Activated CD4-positive, alpha-beta T cell treated with anti-CD3 and anti-CD28 coated beads for 36 hours (primary cell): ENCODE data around the gene ARRB2. TPM values are rescaled to one million over a fixed set of nuclear protein-coding genes. Genes with fewer than 3 reads are reported as not detected.

Experiments
- ATAC-seq: fragments of 200-7000 bp; cut with Tn5 transposase; one replicate; pipeline ENCODE4 v1.10.0; 2021; ENCODE audit warnings: mild to moderate bottlenecking, moderate library complexity
- CTCF ChIA-PET: fragments of 350-600 bp; sonication (Branson Sonifier 250); formaldehyde crosslinking; loops from one replicate; lab custom pipeline; 2021; ENCODE audit warnings: antibody characterized with exemption; lab: Charles Lee
- POLR2A ChIA-PET: fragments of 350-600 bp; sonication (Branson Sonifier 250); formaldehyde crosslinking; loops from one replicate; lab custom pipeline; 2021; ENCODE audit warnings: antibody characterized with exemption, inconsistent platforms; lab: Charles Lee
- DNase-seq: peaks from one replicate; pipeline ENCODE4 v3.0.0-alpha.2; 2020
- H3K27ac Mint-ChIP-seq: one replicate; pipeline ENCODE4 v1.8.0; 2021; ENCODE audit warnings: mixed read lengths
- H3K27me3 Mint-ChIP-seq: one replicate; pipeline ENCODE4 v1.8.0; 2021; ENCODE audit warnings: mixed read lengths
- H3K36me3 Mint-ChIP-seq: one replicate; pipeline ENCODE4 v1.8.0; 2021; ENCODE audit warnings: low read depth, mixed read lengths
- H3K4me1 Mint-ChIP-seq: one replicate; pipeline ENCODE4 v1.8.0; 2021; ENCODE audit warnings: mixed read lengths
- H3K4me3 Mint-ChIP-seq: one replicate; pipeline ENCODE4 v1.8.0; 2021; ENCODE audit warnings: mild to moderate bottlenecking, moderate library complexity, mixed read lengths
- H3K9me3 Mint-ChIP-seq: one replicate; pipeline ENCODE4 v1.8.0; 2021; ENCODE audit warnings: low read depth, mixed read lengths
- intact Hi-C, 2 experiments: fragments of 100-400 bp; cut with DNase I in 1 of 2; cut with micrococcal nuclease in 1 of 2; formaldehyde crosslinking; loops; one replicate each; pipeline versions ENCODE4 v1.14.2 to v1.15.1; 2022 to 2024; cut with DNase I, micrococcal nuclease
- total RNA-seq, 2 experiments: library from RNA; stranded (reverse); gene quantifications; one replicate each; pipeline ENCODE4 v1.2.3, GENCODE V29; 2021

The ARRB2 gene
- total RNA-seq, 2 experiments from 2014 or later: 168 to 175 TPM

DNA sequence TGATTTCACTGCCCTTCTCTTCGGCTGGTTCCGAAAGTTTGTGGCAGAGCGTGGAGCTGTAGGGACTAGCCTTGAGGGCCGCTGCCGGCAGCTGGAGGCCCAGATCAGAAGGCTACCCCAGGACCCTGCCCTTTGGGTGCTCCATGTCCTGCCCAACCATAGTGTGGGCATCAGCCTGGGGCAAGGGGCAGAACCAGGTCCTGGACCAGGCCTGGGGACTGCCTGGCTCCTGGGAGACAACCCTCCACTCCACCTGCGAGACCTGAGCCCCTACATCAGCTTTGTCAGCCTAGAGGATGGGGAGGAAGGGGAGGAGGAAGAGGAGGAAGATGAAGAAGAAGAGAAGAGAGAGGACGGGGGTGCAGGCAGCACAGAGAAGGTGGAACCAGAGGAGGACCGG is 30.2 kb downstream of the ARRB2 start:
- Mint-ChIP-seq H3K27me3 (peaks cover 27% of the 10 kb centered on the region), H3K36me3 (no peaks in the 10 kb centered on the region), H3K27ac (no peak overlapping the region), H3K4me1 (peaks cover 28% of the 10 kb centered on the region), H3K9me3 (no peaks in the 10 kb centered on the region), H3K4me3 (peak overlapping the region; percentile 70)
- CTCF ChIA-PET: interaction anchor here (0.6 to 1.3 kb wide), 2 partner anchors 46 to 615 kb away, joined by 4 read pairs; partner anchors contain the start of gene VMO1
- intact Hi-C loops: no loop called here
- POLR2A ChIA-PET: no interaction called here
- no peak for DNase-seq
- no peak for ATAC-seq

DNA sequence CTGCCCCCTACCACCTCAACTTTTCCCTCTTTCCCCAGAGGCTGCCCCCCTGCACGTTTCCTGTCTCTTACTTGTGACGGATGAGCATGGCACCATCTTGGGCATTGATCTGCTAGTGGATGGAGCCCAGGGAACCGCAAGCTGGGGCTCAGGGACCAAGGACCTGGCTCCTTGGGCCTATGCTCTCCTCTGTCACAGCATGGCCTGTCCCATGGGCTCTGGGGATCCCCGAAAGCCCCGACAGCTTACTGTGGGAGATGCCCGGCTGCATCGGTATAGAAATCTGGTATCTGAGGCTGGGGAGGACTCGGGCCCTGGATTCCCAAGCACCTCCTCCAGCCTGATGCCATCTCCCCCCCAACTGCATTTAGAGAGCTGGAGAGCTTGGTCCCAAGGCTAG is 31.1 kb downstream of the ARRB2 start:
- POLR2A ChIA-PET: no interaction called here
- CTCF ChIA-PET: no interaction called here
- ATAC-seq: no peak
- no peak for DNase-seq
- peaks cover 27% of the 10 kb centered on the region for H3K27me3 Mint-ChIP-seq
- no peaks in the 10 kb centered on the region for H3K9me3 Mint-ChIP-seq
- no peaks in the 10 kb centered on the region for H3K36me3 Mint-ChIP-seq
- H3K27ac Mint-ChIP-seq: no peak overlapping the region
- intact Hi-C loops: no loop called here
- H3K4me1 Mint-ChIP-seq: peaks cover 22% of the 10 kb centered on the region
- H3K4me3 Mint-ChIP-seq: no peak overlapping the region

DNA sequence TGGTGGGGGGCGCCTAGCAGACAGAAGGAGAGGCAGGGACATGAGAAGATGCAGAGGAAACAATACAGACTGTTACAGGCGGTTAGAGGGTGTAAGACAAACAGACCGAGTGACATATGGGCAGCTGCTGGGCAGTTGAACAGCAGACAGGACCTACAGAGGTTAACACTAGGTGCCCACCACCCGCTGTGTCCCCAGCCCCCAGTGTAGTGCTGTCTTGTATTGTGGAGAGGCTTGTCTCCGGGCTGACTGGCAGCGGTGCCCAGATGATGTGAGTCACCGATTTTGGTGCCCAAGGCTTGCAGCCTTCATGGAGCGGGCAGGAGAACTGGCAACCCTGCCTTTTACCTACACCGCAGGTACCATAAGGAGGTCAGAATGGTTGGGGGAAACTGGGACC is 31.7 kb downstream of the ARRB2 start:
- Mint-ChIP-seq H3K4me1 (peaks cover 23% of the 10 kb centered on the region), H3K27ac (no peak overlapping the region), H3K36me3 (no peaks in the 10 kb centered on the region), H3K4me3 (no peak overlapping the region), H3K27me3 (peaks cover 27% of the 10 kb centered on the region), H3K9me3 (no peaks in the 10 kb centered on the region)
- CTCF ChIA-PET: no interaction called here
- ATAC-seq: no peak
- POLR2A ChIA-PET: interaction anchor here (1.0 kb wide), 1 partner anchor 14 kb away, joined by 3 read pairs; no protein-coding TSS in a partner anchor
- intact Hi-C loops: no loop called here
- DNase-seq: no peak

DNA sequence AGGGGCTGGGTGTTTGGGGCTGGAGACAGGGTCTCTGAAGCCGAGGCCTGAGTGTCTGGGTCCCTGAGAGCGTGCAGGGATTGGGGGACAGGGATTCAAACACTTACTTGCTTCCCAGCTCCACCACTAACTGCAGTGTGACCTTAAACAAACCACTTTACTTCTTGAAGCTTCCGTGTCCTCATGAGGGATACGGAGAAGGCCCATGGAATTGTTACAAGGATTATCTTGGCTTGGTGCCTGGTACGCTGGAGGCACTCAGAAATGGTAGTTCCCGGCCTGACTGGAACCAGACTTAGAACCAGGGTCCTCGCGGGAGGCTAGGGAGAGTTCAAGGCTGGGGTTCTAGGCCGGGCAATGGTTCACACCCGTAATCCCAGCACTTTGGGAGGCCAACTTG is 32.2 kb downstream of the ARRB2 start:
- Mint-ChIP-seq H3K36me3 (no peaks in the 10 kb centered on the region), H3K27ac (no peak overlapping the region), H3K4me3 (no peak overlapping the region), H3K4me1 (peaks cover 28% of the 10 kb centered on the region), H3K9me3 (no peaks in the 10 kb centered on the region), H3K27me3 (peaks cover 27% of the 10 kb centered on the region)
- intact Hi-C loops: no loop called here
- CTCF ChIA-PET: no interaction called here
- DNase-seq: no peak
- POLR2A ChIA-PET: interaction anchor here (0.7 to 1.0 kb wide), 2 partner anchors 14 to 142 kb away, joined by 3 to 4 read pairs; no protein-coding TSS in a partner anchor
- ATAC-seq: no peak

DNA sequence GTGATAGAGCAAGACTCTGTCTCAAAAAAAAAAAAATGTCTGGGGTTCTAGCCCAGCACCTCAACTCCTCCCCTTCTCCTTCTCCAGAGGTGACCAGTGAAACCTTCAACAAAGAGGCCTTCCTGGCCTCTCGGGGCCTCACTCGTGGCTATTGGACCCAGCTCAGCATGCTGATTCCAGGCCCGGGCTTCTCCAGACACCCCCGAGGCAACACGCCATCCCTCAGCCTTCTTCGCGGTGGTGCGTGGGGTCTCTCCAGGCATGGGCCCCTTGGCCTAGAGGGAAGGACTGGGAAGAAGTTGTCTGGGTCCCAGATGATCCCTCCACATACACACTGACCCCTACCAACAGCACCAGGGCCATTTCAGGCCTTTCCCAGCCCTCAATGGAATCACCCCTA is 32.8 kb downstream of the ARRB2 start:
- DNase-seq (no peak), ATAC-seq (no peak)
- no peak overlapping the region for H3K4me3 Mint-ChIP-seq
- no peak overlapping the region for H3K27ac Mint-ChIP-seq
- POLR2A ChIA-PET: interaction anchor here (0.7 to 1.0 kb wide), 2 partner anchors 13 to 142 kb away, joined by 3 to 4 read pairs; no protein-coding TSS in a partner anchor
- H3K4me1 Mint-ChIP-seq: peaks cover 32% of the 10 kb centered on the region
- intact Hi-C loops: no loop called here
- CTCF ChIA-PET: interaction anchor here (0.7 kb wide), 2 partner anchors 11 to 88 kb away, joined by 3 read pairs; no protein-coding TSS in a partner anchor
- no peaks in the 10 kb centered on the region for H3K36me3 Mint-ChIP-seq
- H3K9me3 Mint-ChIP-seq: no peaks in the 10 kb centered on the region
- peaks cover 27% of the 10 kb centered on the region for H3K27me3 Mint-ChIP-seq

DNA sequence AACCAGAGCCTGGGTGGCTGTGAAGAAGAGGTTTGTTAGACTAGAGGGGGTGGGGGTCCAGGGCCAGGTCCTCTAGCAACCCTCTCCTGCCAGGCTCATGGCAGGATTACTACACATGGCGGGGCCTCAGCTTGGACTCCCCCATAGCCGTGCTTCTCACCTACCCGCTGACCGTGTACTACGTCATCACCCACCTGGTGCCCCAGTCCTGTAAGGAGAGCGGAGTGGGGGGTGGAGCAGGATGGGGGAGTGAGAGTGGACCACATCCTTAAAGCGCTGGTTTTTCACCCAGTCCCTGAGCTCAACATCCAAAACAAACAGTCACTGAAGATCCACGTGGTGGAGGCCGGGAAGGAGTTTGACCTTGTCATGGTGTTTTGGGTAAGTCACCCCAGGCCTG is 33.5 kb downstream of the ARRB2 start:
- no peak for ATAC-seq
- no peak overlapping the region for H3K4me3 Mint-ChIP-seq
- CTCF ChIA-PET: interaction anchor here (0.6 to 0.7 kb wide), 2 partner anchors 12 to 214 kb away, joined by 3 read pairs; no protein-coding TSS in a partner anchor
- POLR2A ChIA-PET: interaction anchor here (1.1 kb wide), 1 partner anchor 46 kb away, joined by 6 read pairs; no protein-coding TSS in a partner anchor
- DNase-seq: no peak
- intact Hi-C loops: no loop called here
- H3K9me3 Mint-ChIP-seq: no peaks in the 10 kb centered on the region
- peaks cover 31% of the 10 kb centered on the region for H3K4me1 Mint-ChIP-seq
- H3K27ac Mint-ChIP-seq: no peak overlapping the region
- no peaks in the 10 kb centered on the region for H3K36me3 Mint-ChIP-seq
- peaks cover 23% of the 10 kb centered on the region for H3K27me3 Mint-ChIP-seq

DNA sequence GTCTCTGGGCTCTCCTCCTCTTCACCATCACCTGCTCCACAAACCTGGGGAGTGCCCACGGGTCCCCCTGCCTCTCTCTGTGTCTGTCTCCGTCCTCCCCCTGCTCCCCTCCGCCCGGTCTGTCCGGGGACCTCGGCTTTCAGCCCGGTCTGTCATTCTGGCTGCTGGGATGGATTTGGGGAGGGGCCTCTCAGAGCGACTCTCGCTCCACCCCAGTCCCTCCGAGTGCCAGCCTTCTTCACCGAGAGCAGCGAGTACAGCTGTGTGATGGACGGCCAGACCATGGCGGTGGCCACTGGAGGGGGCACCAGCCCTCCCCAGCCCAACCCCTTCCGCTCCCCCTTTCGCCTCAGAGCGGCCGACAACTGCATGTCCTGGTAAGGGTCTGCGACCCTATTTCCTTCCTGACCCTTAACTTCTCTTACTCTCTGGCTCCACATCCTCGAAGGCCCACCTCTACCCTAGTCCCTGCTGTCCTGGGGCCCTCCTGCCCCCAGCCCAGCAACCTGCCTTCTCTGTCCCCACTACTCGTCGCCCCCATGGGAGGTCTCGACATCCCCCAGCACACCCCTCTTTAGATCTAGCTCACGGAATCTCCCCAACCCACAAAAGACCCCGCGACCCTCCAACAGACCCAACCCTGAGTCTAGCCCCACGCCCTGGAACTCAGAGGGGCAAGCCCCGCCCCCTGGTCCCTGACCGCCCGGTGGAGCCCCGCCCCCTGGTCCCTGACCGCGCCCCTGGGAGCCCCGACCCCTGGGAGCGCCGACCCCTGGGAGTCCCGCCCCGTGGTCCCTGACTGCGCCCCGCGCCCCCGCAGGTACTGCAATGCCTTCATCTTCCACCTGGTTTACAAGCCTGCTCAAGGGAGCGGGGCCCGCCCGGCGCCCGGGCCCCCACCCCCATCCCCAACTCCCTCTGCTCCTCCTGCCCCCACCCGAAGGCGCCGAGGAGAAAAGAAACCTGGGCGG is 34.9 kb downstream of the ARRB2 start:
- H3K4me3 Mint-ChIP-seq: no peak overlapping the region

DNA sequence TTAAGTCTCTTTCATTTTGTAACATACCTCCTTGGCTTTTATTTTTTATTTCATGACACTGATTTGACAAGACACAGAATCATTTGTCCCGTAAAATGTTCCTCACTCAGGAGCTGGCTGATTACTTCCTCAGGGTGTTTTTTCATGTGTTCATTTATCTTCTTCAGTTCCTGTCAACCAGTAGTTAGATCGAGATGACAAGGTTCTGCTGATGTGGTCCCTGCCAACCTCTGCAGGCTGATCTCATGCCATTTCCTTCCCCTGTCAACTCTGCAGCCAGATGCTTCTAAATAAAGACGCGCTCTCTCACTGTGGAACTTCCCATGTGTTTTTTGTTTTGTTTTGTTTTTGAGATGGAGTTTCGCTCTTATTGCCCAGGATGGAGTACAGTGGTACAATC is 37.4 kb downstream of the ARRB2 start:
- no peaks in the 10 kb centered on the region for H3K9me3 Mint-ChIP-seq
- H3K4me1 Mint-ChIP-seq: peaks cover 22% of the 10 kb centered on the region
- peaks cover 14% of the 10 kb centered on the region for H3K27me3 Mint-ChIP-seq
- H3K36me3 Mint-ChIP-seq: no peaks in the 10 kb centered on the region
- POLR2A ChIA-PET: interaction anchor here (0.6 kb wide), 2 partner anchors 8 to 155 kb away, joined by 3 to 7 read pairs; no protein-coding TSS in a partner anchor
- CTCF ChIA-PET: interaction anchor here (2.2 kb wide), 1 partner anchor 42 kb away, joined by 9 read pairs; the partner anchor contains the start of gene GLTPD2
- peak overlapping the region; percentile 51 for H3K27ac Mint-ChIP-seq
- DNase-seq (peak; percentile 52), ATAC-seq (peak; percentile 93)
- peak overlapping the region; percentile 19 for H3K4me3 Mint-ChIP-seq
- intact Hi-C loops: no loop called here

More for the DNA sequence above, 34.9 kb downstream of the ARRB2 start:
- Mint-ChIP-seq H3K27me3 (peaks cover 20% of the 10 kb centered on the region), H3K36me3 (no peaks in the 10 kb centered on the region), H3K27ac (no peak overlapping the region), H3K4me1 (peaks cover 24% of the 10 kb centered on the region), H3K9me3 (no peaks in the 10 kb centered on the region)
- DNase-seq (no peak), ATAC-seq (no peak)
- intact Hi-C loops: no loop called here
- CTCF ChIA-PET: interaction anchor here (0.5 to 0.6 kb wide), 2 partner anchors 32 to 122 kb away, joined by 3 to 4 read pairs; no protein-coding TSS in a partner anchor
- POLR2A ChIA-PET: no interaction called here

DNA sequence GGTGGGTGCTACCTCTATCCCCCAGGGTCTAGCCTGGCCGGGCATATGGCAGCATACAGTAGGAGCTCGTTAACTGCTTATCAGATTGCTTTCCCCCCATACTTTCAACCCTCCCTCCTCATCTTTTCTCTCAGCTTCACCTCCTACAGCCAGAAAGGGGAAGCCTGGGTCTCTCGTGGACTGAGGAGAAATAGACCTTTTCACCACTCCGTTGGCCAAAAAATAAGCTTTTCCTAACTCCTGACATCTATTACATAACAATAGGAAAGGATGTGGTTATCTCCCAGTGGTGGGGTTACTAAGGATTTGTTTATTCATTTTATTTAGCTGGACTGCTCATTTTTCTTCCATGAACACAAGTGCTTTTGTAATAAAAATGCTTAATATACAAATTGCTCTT is 38.3 kb downstream of the ARRB2 start:
- DNase-seq (no peak), ATAC-seq (no peak)
- Mint-ChIP-seq H3K27me3 (peaks cover 15% of the 10 kb centered on the region), H3K4me1 (peaks cover 22% of the 10 kb centered on the region), H3K9me3 (no peaks in the 10 kb centered on the region), H3K27ac (no peak overlapping the region), H3K36me3 (no peaks in the 10 kb centered on the region), H3K4me3 (no peak overlapping the region)
- POLR2A ChIA-PET: interaction anchor here (0.6 kb wide), 1 partner anchor 35 kb away, joined by 3 read pairs; no protein-coding TSS in a partner anchor
- intact Hi-C loops: no loop called here
- CTCF ChIA-PET: interaction anchor here (0.6 to 1.3 kb wide), 4 partner anchors 16 to 305 kb away, joined by 3 to 4 read pairs (median 3); partner anchors contain the start of gene PLD2

DNA sequence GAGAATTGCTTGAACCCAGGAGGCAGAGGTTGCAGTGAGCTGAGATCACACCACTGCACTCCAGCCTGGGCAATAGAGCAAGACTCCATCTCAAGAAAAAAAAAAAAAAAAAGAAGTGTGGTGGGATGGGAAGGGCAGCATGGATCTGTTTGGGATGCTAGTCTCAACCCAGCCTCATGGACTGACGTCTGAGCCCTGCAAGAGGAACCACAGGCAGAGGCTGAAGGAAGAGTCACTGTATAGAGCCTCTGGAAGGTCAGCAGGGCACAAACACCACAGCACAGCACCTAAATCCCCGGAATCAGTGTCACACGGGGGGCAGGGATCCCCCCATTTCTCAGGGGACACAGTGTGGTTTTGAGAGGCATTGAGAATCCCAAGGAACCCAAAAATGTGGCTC is 40.2 kb downstream of the ARRB2 start:
- ChIA-PET CTCF (no interaction called here), POLR2A (no interaction called here)
- no peaks in the 10 kb centered on the region for H3K9me3 Mint-ChIP-seq
- DNase-seq: no peak
- peaks cover 14% of the 10 kb centered on the region for H3K27me3 Mint-ChIP-seq
- intact Hi-C loops: no loop called here
- no peak overlapping the region for H3K4me3 Mint-ChIP-seq
- no peak for ATAC-seq
- no peaks in the 10 kb centered on the region for H3K36me3 Mint-ChIP-seq
- peaks cover 19% of the 10 kb centered on the region for H3K4me1 Mint-ChIP-seq
- H3K27ac Mint-ChIP-seq: no peak overlapping the region

DNA sequence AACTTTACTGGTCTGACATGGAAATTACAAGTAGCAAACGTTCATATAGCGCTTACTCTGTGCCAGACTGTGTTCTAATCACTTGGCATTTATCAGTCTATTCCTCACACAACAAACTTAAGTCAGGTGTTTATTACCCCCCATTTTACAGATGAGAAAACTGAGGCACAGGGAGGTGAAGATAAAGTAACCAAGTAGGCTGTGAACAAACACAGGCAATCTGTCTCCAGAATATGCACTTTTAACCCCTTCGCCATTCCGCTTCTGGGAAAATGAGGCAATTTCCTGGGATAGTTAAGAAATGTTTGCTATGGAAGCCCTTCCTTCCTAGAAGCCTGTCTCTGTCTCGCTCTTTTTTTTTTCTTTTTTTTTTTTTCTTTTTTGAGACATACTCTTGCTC is 41.5 kb downstream of the ARRB2 start:
- intact Hi-C loops: no loop called here
- no peak for ATAC-seq
- H3K36me3 Mint-ChIP-seq: no peaks in the 10 kb centered on the region
- H3K27me3 Mint-ChIP-seq: peaks cover 14% of the 10 kb centered on the region
- CTCF ChIA-PET: interaction anchor here (0.6 kb wide), 1 partner anchor 72 kb away, joined by 3 read pairs; no protein-coding TSS in a partner anchor
- no peak overlapping the region for H3K27ac Mint-ChIP-seq
- DNase-seq: no peak
- POLR2A ChIA-PET: no interaction called here
- no peak overlapping the region for H3K4me3 Mint-ChIP-seq
- peaks cover 16% of the 10 kb centered on the region for H3K4me1 Mint-ChIP-seq
- H3K9me3 Mint-ChIP-seq: no peaks in the 10 kb centered on the region
